HG02943 (cell line): Measurements from ENCODE around the gene JADE1.

ENCODE experiments used
- ATAC-seq: cut with Tn5 transposase; IDR thresholded peaks from one replicate; pipeline ENCODE4 v1.9.1; 2021; ENCODE audit warnings: mild to moderate bottlenecking, low read depth, moderate library complexity; ENCODE audit not compliant: unreplicated experiment

The JADE1 gene

GRCh38 chr4:128840711-128841318 lies 31.3 kb downstream of the JADE1 start:
- no peak for ATAC-seq

- ATAC-seq = no peak
Observed at GRCh38 chr4:128841402-128841801, 31.9 kb downstream of the JADE1 start.

DNA sequence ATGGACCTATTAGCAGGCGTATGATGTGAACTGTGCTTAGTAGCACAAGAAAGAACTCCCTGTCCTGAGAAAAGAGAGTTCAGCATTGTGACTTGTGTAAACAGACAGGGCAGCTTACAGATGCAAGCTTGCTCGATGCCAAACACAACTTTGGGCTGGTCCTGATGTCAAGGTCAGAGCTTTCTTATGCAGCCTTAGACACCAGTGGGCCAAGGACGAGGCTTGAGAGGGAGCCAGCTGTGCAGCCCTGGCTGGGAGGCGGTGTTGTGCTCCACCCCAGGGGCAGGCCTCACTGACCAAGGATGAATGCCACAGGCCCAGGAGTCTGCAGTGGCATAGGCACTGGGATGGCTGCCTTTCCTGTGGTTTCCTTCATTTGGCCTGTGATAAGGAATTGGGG lies 35.4 kb downstream of the JADE1 start:
- no peak for ATAC-seq

DNA sequence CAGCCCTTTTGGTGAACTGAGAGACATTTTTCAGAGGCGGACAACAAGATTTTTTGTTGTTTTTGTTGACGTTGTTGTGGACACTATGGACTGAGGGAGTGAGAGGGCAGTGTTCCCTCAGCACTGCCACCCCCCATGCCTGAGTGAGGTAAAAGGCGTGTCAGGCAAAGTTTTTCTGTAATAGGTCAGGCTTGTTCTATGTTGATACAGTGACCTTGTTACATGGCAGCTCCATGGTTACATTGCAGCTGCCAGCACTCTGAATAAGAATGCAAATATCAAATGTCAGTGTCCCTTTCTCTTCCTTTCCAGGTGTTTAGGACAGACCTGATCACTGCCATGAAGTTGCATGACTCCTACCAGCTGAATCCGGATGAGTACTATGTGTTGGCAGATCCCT lies 36.6 kb downstream of the JADE1 start:
- ATAC-seq = no peak

DNA sequence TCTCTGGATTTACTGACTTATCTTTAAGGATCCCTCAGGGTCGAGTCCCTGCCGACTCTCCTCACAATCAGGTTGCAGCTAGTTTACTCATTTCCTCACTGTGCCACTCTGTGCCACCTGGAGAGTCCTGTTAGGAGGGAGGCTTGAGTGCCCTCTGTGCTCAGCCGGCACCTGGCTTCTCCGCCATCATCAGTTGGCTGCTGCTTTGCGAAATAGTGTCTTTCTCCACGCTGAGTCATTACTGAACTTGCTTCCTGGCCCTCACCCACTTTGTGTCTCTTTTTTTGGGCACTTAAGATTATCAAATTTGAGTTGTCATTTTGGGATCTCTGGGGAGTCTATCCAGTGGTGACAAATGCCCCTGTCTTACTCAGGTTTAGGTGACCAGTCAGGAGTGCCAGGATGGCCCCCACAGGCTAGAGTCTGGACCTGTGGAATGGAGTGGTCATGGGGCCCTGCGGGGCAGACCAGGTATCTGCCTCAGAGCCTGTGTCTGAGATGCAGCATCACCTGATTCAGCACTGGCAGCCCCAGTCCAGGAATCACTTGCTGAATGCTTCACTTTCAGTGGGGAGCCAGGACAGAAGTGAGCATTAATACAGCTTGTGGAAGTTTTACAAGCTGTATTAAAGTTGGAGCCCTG lies 37.7 kb downstream of the JADE1 start:
- ATAC-seq = no peak

DNA sequence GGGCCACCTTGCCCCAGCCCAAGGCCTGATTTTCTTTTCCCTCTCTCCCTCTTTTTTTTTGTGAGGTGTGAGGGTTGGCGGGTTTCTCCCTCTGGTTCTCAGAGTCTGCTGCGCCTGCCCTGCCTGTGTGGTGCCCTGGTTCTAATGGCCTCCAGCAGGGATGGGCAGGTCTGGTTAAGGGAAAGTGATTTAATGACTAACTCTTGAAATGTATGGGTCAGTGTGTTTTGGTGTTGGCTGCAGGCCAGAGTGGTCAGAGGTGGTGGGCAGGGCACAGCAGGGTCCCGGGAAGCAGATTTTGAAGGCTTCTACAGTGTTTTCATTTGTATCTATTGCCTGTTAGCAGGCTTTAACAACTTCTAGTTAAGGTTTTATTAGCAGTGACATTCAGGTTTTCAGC lies 39.0 kb downstream of the JADE1 start:
- no peak for ATAC-seq

- no peak for ATAC-seq
Observed at GRCh38 chr4:128850252-128850651, 40.8 kb downstream of the JADE1 start.

- ATAC-seq = no peak
Observed at GRCh38 chr4:128853741-128854140, 44.2 kb downstream of the JADE1 start.

DNA sequence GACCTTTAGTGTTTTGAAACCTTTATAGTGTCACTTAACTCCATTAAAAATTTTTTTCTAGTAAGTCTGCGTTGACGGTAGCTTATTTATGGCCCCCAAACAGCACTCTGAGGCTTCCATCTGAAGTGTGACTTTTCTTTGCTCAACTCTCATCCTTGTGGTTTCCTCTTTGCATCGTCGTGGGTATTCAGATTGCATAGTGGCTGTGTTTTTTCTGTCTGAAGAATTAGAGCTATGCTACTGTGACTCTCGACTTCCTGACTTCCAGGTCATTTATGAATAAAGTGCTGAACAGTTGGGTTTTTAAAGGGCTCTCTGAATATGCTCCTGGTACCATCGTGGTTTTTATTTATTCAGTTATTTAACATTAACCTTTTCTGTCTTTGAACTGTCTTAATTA lies 44.9 kb downstream of the JADE1 start:
- no peak for ATAC-seq

GRCh38 chr4:128855621-128856020 lies 46.1 kb downstream of the JADE1 start:
- no peak for ATAC-seq

DNA sequence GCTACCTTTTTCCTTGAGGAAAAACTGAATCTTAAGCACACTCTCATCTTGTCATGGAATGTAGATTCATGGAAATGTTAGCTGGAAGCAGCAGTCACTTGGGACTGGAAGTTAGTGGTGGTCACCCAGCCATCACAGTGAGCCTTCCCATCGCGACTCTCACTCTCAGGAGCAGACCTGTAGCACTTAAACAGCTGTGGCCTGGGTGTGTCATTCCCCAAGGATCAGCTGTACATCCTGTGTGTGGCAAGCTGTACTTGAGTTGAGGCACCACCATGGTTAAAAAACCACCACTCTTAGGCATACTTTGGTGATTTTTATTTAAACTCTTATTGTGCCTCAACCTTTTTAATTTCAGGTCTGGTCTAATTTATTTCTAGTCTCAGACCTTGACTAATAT lies 46.7 kb downstream of the JADE1 start:
- no peak for ATAC-seq

GRCh38 chr4:128858879-128859671 lies 49.6 kb downstream of the JADE1 start:
- ATAC-seq = no peak

DNA sequence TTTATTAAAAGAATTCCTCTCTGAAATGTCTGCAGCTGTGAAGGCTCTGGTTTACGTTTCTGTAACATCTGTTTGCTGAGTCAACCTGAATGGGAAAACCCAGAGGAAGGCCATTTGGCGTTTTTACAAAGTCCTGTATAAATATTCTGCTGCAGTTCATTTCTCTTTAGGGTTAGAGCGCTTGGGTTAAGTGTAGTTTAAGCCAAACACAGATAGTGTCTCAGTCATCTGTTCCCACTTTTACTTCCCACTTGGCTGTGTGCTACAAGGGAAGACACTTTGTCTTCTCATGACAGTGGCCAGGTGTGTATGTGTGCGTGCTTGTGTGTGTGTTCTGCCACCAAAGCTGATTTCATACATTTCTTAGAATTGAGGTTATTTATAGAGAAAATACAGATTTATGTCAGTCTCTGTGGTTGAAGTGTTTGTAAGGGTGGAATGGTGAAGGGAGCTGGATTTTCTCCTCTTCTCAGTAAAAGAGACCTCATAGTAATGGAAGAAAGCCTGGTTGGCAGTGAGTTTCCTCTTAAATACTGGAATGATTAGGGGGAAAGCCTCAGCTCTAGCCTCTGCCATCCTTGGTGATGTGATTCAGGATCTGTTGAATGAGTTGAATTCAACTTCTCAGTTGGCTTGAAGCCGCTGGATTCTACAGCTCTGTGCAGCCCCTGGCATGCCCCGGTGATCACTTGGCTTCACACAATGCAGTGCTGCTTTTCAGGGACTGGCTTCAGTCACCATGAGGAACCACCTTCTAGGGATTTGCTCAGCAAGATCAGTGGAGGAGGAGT lies 50.6 kb downstream of the JADE1 start:
- no peak for ATAC-seq

DNA sequence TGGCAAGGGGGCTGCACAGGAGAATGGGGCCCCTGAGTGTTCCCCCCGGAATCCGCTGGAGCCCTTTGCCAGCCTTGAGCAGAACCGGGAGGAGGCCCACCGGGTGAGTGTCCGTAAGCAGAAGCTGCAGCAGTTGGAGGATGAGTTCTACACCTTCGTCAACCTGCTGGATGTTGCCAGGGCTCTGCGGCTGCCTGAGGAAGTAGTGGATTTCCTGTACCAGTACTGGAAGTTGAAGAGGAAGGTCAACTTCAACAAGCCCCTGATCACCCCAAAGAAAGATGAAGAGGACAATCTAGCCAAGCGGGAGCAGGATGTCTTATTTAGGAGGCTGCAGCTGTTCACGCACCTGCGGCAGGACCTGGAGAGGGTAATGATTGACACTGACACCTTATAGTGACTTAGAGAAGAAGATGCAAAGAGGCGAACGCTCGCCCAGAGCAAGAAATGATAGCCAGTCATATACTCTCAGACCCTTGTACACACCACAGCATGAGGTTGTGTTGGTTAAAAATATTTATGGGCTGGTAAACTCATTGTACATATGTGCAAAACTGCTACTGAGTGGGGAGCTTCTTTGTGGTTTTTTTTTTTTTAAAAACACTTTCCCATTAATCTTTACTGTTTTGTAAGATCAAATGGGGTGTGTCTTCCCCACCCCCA lies 52.5 kb downstream of the JADE1 start:
- peak; percentile 6 for ATAC-seq

DNA sequence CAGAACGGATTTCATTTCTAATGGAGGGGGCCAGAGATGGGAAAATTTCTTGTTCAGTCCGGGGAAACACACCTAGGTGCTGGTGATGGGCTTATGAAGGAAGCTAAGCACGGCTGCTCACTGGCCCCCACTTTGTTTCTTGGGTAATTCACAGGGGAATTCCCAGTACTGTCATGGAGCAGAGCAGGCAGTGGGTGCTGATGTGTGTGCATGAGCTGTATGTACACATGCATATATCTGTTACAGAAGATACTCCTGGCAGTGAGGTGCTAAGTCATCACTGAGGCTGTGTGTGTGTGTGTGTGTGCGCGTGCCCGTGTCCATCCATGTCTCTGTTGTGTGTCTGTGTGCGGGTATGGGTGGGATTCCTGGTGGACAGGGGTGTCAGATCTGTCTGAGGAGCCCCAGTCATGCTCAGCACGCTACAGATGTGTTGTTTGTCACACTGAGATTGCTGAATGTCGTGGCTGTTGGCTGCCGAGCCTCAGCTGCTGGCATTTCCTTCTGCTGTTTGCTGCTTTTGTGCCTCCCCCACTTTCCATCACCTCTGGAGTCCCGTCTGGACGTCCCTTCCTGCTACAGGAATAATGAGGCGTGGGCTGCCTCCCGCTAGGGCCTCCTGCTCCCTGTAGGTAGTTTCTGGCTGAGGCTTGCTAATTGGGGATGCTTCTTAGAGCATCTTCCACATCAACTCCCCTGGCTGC lies 53.3 kb downstream of the JADE1 start:
- ATAC-seq = peak; percentile 43

DNA sequence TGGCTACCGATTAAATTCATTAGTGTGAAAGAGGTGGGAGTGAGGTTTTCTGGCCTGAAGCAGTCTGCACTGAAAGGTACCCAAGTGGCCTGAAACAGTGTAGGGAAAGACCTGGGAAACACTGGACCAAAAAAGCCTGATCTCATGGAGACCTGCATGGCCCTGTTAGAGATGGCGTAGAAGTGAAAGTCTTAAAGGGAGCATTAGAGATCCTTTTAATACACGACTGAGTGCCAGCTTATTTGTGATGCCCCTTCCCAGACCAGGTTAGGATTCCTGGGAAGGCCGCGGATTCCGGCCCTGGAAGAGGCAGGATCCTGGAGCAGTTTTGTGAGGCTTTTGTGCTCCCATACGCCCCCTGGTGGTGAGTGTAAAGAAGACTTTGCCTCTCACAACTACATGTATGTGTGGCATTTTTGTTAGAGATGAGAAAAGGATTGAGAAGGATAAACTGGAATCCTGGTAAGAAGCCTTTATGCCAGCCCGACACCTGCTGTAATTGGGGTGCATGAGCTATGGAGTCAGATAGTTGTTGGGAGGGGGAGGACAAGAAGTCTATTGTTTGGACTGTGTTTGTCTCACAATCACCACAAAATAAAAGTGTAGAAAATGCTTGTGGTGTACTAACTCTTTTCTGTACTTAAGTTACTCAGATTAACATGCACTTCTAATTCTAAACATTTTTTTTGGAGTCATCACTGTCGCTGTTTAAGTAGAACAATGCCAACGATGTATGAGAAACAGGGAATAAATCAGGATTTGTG lies 54.0 kb downstream of the JADE1 start:
- no peak for ATAC-seq

GRCh38 chr4:128865132-128865531 lies 55.6 kb downstream of the JADE1 start:
- no peak for ATAC-seq

- no peak for ATAC-seq
Observed at GRCh38 chr4:128866269-128866668, 56.8 kb downstream of the JADE1 start.

DNA sequence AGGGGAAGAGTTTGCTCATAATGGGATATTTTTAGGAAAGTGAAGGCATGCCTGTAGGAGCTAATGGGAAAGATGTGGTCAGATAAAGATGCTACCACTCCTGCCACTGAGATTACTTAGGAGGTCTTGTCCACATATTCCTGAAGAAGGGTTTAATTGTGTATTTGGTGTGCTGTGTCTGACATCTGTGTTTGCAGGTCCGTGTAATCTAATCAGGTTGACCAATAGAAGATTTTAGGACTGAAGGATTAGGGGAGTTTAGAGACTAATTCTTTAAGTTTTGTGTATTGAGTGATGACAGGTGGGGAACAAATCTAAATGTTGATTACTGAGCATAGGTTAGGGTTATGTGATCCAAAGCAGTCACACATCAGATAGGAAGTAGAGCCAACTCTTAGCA lies 57.2 kb downstream of the JADE1 start:
- ATAC-seq = no peak
